Head of caudate nucleus (tissue), 42 donors: ENCODE measurements around the gene PDGFB.

ENCODE experiments used
- DNase-seq, 42 donors: peaks; one replicate each; pipeline versions ENCODE4 v3.0.0 to v3.0.0-alpha.2; 2020 to 2021; ENCODE audit warnings: mixed read lengths in 7 of 42
- intact Hi-C: fragments of 100-400 bp; cut with DNase I; formaldehyde crosslinking; loops from one replicate; pipeline ENCODE4 v1.15.0; 2022

The PDGFB gene

GRCh38 chr22:39279170-39279850 lies 34.5 kb upstream of the PDGFB start:
- peak in 3 of 42 donors; percentile 12 to 52 (median 23) for DNase-seq
- intact Hi-C loops = no loop called here

- DNase-seq = no peak
- intact Hi-C loops = no loop called here
Observed at GRCh38 chr22:39278040-39278439, 33.3 kb upstream of the PDGFB start.

- no peak for DNase-seq
- intact Hi-C loops = no loop called here
Observed at GRCh38 chr22:39277142-39277607, 32.4 kb upstream of the PDGFB start.

- intact Hi-C loops = no loop called here
- DNase-seq = no peak
Observed at GRCh38 chr22:39276440-39277141, 31.8 kb upstream of the PDGFB start.

- intact Hi-C loops = no loop called here
- DNase-seq = no peak
Observed at GRCh38 chr22:39275814-39276439, 31.1 kb upstream of the PDGFB start.

GRCh38 chr22:39273950-39274887 lies 29.4 kb upstream of the PDGFB start:
- intact Hi-C loops = no loop called here

GRCh38 chr22:39270792-39271191 lies 26.0 kb upstream of the PDGFB start:
- intact Hi-C loops = no loop called here

More at GRCh38 chr22:39273950-39274887, 29.4 kb upstream of the PDGFB start:
- no peak for DNase-seq

GRCh38 chr22:39270280-39270679 lies 25.5 kb upstream of the PDGFB start:
- intact Hi-C loops = no loop called here
- DNase-seq = no peak

More at GRCh38 chr22:39270792-39271191, 26.0 kb upstream of the PDGFB start:
- DNase-seq = no peak

GRCh38 chr22:39269095-39269790 lies 24.5 kb upstream of the PDGFB start:
- DNase-seq = no peak
- intact Hi-C loops = no loop called here

GRCh38 chr22:39268645-39269044 lies 23.9 kb upstream of the PDGFB start:
- intact Hi-C loops = no loop called here
- DNase-seq = no peak

- no peak for DNase-seq
- intact Hi-C loops = no loop called here
Observed at GRCh38 chr22:39267974-39268373, 23.2 kb upstream of the PDGFB start.

- peak in 8 of 42 donors; percentile 25 to 68 (median 39) for DNase-seq
Observed at GRCh38 chr22:39266398-39267030, 21.7 kb upstream of the PDGFB start.

GRCh38 chr22:39265143-39265886 lies 20.5 kb upstream of the PDGFB start:
- intact Hi-C loops = no loop called here

More at GRCh38 chr22:39266398-39267030, 21.7 kb upstream of the PDGFB start:
- intact Hi-C loops = no loop called here

GRCh38 chr22:39264349-39265038 lies 19.7 kb upstream of the PDGFB start:
- peak in 29 of 42 donors; percentile 15 to 75 (median 54) for DNase-seq
- intact Hi-C loops = no loop called here

More at GRCh38 chr22:39265143-39265886, 20.5 kb upstream of the PDGFB start:
- no peak for DNase-seq

- intact Hi-C loops = no loop called here
Observed at GRCh38 chr22:39263626-39264348, 19.0 kb upstream of the PDGFB start.

GRCh38 chr22:39259666-39260065 lies 14.9 kb upstream of the PDGFB start:
- DNase-seq = no peak
- intact Hi-C loops = no loop called here

More at GRCh38 chr22:39263626-39264348, 19.0 kb upstream of the PDGFB start:
- no peak for DNase-seq
